HG02759 (cell line): ENCODE results near the gene MEDAG.

Experiments used
- ATAC-seq: cut with Tn5 transposase; IDR thresholded peaks from one replicate; pipeline ENCODE4 v1.9.1; 2021; ENCODE audit warnings: mild to moderate bottlenecking, moderate library complexity; ENCODE audit not compliant: unreplicated experiment

Gene MEDAG

DNA sequence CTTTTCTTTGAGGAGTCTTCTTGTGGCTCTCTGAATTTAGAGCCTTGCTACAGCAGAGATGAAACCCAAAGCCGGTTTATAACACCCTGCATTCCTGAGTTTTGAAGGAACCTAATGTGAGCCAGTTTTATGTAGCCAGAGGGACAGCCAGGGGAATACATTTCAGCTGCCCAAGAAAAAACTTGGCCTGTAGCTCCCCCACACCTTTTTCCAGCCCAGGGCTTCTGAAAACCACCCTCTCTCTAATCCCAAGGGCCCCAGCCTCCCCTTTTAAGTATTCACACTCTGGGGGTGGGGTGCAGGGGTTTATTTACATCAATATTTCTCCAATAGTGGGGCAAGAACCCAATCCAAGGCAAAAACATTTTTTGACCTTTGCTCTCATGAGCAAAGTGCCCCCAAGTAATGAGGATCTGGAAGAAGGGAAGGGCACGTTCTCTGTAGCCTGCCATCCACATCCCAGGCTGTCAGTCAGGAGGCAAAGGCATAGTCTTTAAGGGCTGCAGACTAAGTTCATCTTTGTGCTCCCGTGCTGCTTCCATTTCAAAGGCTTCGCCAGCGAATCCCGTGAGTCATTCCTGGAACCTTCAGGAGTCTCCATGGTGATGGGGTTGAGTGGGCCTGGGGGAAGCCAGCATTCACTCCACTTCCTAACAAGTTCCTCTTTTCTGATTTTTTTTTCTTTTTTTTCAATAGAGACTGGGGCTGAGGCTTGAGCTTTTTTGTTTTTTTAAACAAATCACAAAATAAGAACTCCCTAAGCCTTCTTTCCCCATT is 33.2 kb upstream of the MEDAG start:
- ATAC-seq, result no peak

DNA sequence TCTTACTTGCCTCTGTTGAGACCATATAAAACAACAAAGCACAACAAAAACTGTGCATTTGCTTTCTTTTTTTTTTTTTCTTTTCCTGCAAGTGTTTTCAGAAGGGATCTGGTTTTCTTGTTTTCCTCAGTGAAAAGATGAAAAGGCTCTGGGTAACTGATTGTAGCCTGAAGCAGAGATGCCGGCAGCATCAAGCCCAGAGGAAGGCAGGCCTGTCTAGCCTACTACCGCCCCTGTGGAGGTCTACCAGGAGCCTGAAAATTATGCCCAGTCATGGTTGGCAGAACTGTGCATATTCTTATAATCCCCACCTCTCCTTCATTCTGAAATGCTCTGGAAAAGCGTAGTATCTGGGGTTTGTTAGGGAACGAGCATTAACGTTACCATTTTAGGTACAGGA is 32.6 kb upstream of the MEDAG start:
- ATAC-seq, result no peak

DNA sequence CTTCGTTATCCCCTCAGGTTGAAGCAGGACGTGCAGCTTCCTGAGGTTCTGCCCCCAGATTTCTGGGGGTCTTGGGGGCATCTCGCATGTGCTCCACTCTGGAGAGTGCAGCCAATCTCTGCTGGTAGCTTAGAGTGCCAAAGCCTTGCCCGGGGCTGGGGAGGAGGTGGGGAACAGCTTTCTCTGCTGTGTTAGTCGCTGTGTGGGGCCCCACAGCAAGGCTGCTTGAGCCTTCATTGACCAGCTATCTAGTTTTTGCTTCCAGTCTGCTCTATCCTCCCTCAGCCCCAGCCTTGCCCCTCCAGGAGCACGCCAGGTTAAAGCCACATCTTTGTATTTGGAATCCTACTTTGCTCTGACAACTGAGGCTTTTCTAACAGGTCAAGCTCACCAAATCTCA is 32.0 kb upstream of the MEDAG start:
- no peak for ATAC-seq

DNA sequence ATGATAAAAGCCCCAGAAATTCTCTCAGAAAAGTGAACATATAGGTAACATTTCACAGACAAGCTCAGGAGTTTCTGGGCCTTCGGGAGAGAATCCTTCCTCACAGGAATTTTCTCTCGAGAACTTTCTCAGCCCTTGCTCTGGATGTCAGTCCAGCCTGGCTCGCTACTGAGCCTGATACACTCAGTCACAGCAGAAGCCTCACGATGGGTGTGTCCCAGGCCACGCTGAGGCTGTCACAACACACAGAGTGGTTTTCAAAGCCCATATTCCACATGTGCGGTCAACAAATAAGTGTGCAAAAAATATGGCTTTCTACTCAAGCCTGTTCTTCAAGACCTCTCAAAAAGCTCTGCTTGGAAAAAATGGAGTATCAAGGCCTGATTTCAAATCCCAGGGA is 31.5 kb upstream of the MEDAG start:
- ATAC-seq, result no peak

DNA sequence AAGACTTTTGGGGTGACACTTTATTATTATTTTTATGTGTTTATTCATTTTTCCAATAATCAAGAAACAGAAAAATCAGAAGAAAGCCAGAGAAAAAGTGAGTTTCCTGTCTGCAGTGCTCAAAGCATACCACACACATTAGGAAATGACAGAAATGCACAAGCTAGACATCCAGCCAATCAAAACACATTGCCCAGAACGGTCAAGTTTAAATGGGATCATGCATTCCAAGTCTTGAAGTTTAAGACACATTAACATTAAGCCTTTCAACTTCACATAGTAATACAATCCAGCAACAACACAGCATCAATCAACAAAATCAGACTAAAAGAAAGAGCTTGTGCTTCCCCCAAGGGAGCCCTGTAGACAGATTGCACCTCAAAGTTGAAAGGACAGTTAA is 28.7 kb upstream of the MEDAG start:
- ATAC-seq, result no peak

DNA sequence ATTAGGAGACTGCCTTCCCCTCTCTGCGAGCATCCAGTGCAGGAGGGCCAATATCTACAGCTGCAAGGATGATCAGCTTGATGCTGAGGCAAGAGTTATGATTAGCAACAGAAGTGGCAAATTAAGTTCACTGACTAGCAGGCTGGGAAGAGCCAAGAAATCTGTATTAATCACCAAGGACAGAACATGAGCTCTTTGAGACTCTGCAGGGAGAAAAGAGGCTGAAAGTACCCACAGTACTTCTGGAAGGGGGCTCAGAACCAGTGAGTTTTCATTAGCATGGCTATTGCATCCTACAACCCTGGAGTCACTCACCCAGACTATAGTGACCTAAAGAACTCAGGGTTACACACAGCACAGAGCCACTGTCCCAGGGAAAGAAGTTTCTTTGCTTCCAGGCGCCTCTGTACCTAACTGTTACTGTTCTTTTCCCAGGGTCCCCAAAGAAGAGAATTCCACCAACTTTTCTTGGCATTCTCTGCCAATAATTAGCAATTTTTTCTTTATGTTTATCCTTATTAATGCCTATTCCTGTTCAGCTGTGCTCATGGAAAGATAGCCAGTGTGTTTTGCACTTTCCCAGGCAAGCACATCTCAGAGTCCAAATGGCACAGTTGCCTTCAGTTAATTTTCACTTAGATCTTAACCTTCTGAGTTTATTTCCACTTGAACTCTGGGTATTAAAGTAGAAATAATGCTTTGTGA is 25.8 kb upstream of the MEDAG start:
- no peak for ATAC-seq

DNA sequence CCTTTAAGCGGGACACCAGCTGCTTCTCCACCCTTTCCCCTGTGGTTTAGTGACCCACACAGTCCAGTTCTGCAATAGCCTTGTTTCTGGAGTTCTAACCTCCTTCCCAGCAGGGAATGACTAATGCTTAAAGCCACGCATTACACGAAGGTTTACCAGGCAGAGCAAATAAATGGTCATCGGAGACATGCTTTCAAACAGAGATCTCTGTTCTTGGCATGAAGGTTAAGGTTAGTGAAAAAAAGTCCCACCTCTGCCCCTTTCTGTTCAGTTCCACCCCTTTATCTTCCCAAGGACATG is 25.3 kb upstream of the MEDAG start:
- ATAC-seq, result no peak

DNA sequence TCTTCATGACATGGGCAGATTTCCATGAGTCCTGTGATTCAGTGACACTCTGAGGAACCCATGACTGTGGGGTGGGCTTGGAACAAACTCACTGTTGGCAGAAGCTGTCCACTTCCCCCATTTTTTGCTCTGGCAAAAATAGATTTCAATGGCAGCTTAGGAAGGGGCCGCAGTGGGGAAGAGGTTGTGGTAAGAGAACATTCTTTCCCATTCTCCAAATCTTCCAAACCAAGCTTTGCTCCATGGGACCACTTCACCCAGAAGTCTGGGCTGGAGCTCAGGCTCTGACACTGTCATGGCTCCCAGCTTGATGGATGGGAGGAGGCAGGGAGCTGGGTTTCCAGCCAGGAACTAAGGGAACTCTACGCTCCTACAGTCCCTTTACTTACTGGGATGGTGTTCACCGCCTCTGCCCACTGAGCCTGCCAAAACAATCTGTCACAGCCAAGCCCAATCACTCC is 24.9 kb upstream of the MEDAG start:
- no peak for ATAC-seq

DNA sequence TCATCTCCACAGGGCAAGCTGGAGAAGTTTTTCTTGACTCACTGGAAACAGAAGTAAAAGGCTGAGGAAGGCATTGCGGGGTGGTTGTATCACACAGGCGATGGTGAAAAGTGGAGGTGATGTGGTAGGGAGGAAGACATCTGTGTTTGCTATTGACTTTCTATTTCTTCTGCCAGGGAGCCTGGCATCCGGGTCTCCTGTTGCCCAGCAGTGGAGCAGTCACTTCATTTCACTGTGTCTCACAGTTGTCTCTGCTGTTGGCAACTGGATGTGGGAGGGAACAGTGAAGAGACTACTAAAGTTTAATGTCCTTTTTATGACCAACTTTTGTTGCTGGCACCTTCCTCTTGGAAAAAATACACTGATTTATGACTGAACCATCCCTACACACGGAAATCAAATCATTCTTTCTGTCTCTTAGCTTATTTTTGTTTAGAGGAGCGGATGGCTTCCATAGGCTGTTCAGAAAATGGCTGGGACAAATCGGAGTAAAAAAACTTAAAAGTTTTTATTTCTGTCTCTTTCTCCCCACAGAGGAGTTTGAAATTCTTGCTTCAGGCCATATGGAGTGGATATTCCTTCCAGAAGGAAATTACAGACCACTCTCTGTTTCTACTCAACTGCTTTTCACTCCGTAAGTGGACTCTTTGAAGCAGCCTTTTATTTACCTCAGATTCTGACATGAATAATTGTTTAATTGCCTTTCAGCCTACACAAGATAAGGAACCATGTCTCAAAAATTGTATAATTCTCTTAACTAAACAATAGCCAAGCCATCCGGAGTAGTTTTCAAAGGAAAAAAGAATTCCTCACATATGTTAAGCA is 23.8 kb upstream of the MEDAG start:
- no peak for ATAC-seq

DNA sequence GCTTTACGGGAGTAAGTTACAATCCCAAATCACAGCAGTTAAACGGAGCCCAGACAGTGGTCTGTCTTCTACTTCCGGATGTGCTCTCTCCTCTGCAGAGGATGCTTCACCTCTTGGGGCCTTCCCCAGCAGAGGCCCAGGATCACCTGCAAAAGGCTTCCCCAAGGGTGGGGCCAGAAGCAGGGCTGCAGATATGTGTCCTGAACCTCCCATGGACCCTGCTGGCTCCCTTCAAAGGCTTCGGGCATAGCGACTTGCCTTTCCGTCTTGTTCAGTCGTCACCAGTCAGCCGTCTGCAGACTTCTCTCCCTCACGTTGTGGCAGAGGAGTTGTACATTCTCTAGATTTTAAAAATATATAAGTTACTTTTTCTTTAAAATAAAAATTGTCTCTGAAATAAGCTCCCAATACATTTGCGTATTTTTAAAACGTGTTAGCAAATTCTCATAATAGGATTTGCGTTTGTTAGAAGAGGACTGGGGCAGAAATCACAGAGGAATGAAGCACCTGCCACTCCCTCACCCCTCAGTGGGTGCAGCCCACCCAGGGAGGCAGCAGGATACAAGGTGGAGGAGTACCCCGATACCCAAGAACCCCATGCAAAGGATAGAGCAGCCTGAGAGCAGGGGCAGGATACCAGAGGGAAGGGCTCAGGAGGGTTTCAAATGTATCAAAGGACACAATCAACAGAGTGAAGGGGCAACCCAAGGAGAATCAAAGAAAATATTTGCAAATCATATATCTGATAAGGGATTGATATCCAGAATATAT is 22.9 kb upstream of the MEDAG start:
- no peak for ATAC-seq

DNA sequence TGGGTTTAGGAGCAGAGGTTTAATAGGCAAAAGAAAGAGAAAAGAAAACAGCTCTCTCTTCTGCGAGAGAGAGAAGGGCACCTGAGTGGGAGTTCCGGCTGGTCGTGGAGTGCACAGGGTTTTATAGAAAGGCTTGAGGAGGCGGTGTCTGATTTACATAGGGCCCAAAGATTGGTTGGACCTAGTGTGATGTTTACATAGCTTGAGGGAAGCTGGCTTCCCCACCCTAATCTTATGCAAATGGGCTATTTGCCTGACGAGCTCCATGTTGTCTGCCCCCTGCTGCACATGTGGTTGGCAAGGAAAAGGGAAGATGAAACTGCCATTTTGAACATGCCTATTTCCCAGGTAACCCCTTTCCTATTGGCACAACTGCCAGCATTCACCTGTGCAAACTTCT is 21.5 kb upstream of the MEDAG start:
- ATAC-seq, result no peak

DNA sequence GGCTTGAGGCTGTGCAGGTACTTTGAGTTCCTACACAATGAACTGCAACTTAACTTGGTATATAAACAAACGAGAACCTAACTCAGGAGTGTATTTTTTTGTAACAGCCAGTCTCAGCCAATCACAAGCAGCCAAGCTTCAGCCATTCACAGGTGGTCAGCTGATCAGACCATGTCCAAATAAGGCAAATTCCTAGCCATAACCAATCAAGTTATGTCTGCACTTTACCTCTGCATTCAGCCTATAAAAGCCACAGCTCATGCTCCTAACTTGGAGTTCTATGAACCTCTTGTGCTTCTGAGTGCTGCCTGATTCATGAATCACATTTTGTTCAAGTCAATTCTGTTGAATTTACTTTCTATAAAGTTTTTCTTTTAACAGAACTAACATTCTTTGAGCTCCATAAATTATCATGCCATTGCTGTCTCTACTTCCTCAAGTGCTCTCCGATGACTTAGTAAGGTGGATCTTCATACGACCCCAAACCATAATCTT is 16.8 kb upstream of the MEDAG start:
- ATAC-seq, result no peak

DNA sequence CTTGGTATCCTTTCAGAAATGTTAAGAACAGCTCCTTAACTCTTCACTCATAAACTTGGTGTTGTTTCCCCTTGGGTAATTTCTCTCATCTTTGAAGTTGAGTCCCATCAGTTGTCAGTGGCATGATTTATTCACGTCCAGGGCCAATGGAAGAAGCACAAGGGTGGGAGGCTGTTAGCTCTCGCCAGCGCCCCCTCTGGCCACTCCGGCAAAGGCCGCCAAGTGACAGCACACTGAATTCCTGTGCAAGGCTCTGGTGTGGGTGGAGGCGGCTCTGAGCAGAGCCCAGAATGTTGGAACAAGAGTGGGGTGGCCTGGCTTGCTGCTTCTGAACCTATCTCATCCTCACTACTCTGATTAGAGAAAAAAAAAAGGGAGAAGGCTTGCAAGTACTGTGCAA is 13.1 kb upstream of the MEDAG start:
- no peak for ATAC-seq

DNA sequence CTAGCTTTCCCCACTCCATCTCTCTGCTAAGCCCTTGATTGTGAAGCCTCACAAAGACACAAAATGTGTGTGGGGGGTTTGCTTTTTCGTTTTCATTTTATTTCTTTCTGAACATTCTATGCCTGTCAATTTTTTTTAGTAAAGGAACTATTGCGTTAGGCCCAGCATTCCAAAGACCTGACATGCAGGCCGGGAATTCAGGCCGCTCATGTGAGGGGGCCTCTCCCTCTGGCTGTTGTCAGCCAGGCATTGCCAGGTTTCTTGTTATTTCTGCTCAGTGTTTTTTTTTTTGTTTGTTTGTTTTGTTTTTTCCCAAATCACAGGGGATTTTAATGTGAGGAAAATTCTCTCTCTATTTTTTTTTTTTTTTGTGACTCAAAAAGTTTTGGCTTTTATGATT is 10.3 kb upstream of the MEDAG start:
- ATAC-seq, result no peak

DNA sequence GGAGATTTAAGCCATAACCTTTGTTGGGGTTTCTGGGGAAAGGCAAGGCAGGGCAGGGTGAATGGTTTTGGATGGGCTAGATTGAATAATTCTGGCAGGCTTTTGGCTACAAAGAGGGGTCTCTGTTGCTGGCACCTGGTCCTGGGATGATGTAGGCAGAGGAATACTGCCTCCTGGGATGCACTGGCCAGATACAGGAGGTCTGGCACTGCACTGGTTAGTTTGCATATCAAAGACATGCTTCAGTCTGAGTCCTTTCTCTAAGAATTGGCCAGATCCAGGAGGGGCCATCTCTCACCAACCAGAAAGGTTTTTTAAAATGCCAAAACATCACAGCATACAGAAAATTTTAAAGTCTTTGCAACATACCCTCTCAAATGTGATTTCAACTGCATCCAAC is 8.0 kb upstream of the MEDAG start:
- ATAC-seq, result no peak

DNA sequence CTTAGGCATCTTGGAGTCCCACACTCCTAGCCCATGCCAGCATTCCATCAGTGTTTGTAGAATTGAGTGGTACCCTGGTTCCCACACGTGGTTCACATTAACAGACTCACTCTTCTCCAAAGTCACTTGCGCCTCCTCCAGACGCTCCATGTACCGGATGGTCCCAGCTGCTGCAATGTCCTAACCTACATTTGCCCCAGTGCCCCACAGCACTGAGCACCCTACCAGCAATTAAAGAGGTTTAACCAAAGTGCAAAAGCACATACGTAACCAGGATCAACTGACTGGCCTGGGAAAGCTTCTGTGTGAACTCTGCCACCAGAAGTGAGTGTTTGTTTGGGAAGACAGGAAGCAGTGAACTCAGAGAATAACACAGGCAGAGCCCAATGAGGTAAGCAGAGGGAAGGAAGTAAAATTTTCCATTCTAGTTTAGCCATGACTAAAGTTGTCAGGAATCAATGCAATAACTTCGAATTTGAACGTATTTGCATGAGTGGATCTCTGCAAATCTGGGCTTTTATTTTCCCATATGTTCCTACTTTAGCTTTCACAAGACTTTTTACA is 7.3 kb upstream of the MEDAG start:
- no peak for ATAC-seq

DNA sequence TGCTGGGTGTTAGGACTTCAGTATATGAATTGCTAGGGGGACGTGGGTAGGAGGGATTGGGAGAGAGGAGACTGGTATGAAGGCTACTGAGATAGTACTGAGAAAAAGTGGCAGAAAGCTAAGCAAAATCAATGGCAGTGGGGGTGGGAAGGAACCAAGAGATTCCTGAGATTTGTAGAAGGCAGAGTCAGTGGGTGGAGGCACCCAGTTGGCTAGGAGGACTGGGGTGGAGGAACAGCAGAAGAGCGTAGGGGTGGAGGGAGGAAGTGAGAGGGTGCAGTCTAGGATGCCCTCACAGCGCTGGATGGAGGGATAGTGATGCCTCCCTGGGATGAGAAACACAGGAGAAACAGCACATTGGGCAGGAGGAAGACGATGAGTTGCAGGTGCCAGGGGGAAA is 5.6 kb upstream of the MEDAG start:
- no peak for ATAC-seq

DNA sequence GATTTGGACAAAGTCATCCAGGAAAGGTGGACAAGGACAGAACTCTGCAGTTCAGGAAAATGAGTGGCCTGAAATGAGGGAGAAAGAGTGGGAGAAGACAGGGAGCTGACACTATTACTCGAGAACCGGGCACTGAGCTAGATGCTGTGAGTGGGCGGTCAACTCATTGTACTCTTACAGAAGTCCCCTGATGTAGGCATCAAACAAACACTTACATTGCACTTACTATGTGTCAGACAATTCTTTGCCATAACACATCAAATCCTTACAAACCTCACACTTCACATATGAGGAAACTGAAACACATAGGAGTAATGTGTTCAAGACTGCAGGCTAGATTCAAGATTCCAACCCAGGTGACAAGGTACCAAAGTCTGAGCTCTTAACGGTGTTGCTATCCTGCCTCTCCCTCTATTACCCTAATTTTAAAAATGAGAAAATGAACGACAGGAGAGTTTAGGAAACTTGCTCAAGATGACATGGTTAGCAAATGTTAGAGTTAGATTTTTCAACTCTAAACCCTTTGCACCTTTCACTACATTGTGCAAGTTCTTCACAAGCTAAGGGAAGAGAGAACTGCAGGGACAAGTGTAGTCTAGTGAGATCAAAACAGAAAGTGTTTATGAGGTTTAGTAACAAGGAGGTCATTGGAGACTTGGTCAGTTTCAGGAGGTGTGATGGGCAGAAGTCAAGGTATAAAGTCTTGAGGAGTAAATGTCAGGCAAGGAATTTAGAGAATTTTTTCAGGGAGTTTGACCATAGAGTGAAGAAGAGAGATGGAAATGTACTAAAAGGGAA is 4.9 kb upstream of the MEDAG start:
- no peak for ATAC-seq

DNA sequence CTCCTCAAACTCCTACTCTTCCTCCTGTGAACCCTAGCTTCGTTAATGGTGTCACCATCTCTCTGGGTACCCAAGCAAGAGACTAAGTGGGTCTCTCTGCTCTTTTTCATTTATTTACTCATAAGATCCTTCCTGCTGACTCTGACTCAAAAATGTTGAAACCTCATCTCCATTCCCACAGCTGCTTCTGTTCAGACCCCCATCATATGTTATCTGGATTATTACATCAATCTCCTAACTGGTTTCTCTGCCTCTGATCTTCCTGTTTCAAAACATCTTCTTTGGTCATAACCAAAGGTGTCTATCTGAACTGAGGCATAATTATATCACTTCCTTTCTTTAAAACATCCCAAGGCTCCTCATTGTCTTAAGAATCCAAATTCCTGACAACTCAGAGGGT is 2.0 kb upstream of the MEDAG start:
- no peak for ATAC-seq
